Adrenal gland (tissue), 12 donors: ENCODE data around the gene UMOD. TPM values are rescaled to one million over a fixed set of nuclear protein-coding genes. Genes with fewer than 3 reads are reported as not detected.

Experiments
- DNase-seq, 7 donors: peaks; one replicate each; pipeline ENCODE4 v3.0.0-alpha.2; 2019 to 2020
- H3K27ac ChIP-seq, 5 donors: fragments of 200-600 bp; sonication (generic) in 4 of 5; 1 replicate in 3 of 5; 2 replicates in 2 of 5; pipeline versions ENCODE4 v1.5.1 to v1.8.0; 2016 to 2020; ENCODE audit warnings: mild to moderate bottlenecking in 1 of 5
- H3K27me3 ChIP-seq: fragments of 200-600 bp; 2 replicates; pipeline ENCODE4 v1.8.0; 2021
- H3K36me3 ChIP-seq, 2 donors: fragments of 200-600 bp; replicated peaks in 1 of 2; 1 replicate in 1 of 2; 2 replicates in 1 of 2; pipeline versions ENCODE4 v1.5.1 to v1.8.0; 2018 to 2022
- H3K4me1 ChIP-seq, 2 donors: fragments of 200-600 bp; replicated peaks in 1 of 2; 1 replicate in 1 of 2; 2 replicates in 1 of 2; pipeline versions ENCODE4 v1.5.1 to v1.8.0; 2018 to 2021
- H3K4me3 ChIP-seq, 4 donors: fragments of 200-600 bp; sonication (generic) in 3 of 4; one replicate each; pipeline ENCODE4 v1.5.1; 2016 to 2018
- H3K9me3 ChIP-seq, 3 donors: fragments of 200-600 bp; sonication (generic) in 1 of 3; replicated peaks in 1 of 3; 1 replicate in 2 of 3; 2 replicates in 1 of 3; pipeline versions ENCODE4 v1.5.1 to v1.8.0; 2016 to 2021
- POLR2A ChIP-seq, 2 donors: fragments of 450-650 bp; IDR thresholded peaks; one replicate each; pipeline ENCODE4 v1.6.1; 2017; ENCODE audit warnings: antibody characterized with exemption in 2 of 2, mild to moderate bottlenecking in 2 of 2, moderate library complexity in 1 of 2
- WGBS, 4 donors: extraction: QIAGEN DNeasy Blood & Tissue Kit in 2 of 4; methylation state at CpG; one replicate each; pipeline versions ENCODE4 v1.1.5 to v1.1.7; 2013 to 2017; 5-methylcytosine and 5-hydroxymethylcytosine counted together
- intact Hi-C, 2 donors: fragments of 100-400 bp; cut with DNase I; formaldehyde crosslinking; loops; one replicate each; pipeline versions ENCODE4 v1.14.1 to v1.15.0; 2022 to 2023
- polyA plus RNA-seq, 3 donors: library from polyadenylated mRNA; stranded (reverse); fragments of 200-250 nt in 2 of 3; fragments of 350-450 nt in 1 of 3; fragmentation: Illumina TruSeq in 1 of 3; extraction: RNeasy Lipid Tissue Mini Kit (QIAGEN cat#74804) in 1 of 3; gene quantifications; one replicate each; pipeline ENCODE4 v1.2.3, GENCODE V29; 2013 to 2014
- total RNA-seq, 9 donors: library from RNA; depleted of rRNA in 4 of 9; stranded (reverse); fragments of >200 nt in 4 of 9; fragments of 120-200 nt in 1 of 9; fragmentation: NEBNext Ultra II Directional in 1 of 9; extraction: Animal tissue kit (Norgen Biotek cat#: 25700) in 1 of 9; gene quantifications; one replicate each; pipeline versions ENCODE4 v1.1.0 to v1.2.4, GENCODE V29; 2013 to 2023
- TF ChIP-seq, protein P1 (sequence below), 6 experiments: fragments of 450-650 bp in 4 of 6; fragments of 200-600 bp in 2 of 6; sonication (generic) in 1 of 6; IDR thresholded peaks; 1 replicate in 5 of 6; 2 replicates in 1 of 6; pipeline versions ENCODE4 v1.5.1 to v1.8.0; 2016 to 2021; ENCODE audit warnings: antibody characterized with exemption in 6 of 6, mild to moderate bottlenecking in 2 of 6, moderate library complexity in 1 of 6
- donor health status: healthy with polysubstance abuse.
- donor health status: Bipolar disorder and iron deficiency.
- donor health status: DM: yes; HTN: yes; CAD: no.
- donor health status: DM: no; HTN: no; CAD: no.
- donor health status: DM: no; HTN: no; CAD: no.
- donor health status: DM: yes; HTN: yes; CAD: no.

UMOD gene
- total and polyA plus RNA-seq, 12 donors: not detected

DNA sequence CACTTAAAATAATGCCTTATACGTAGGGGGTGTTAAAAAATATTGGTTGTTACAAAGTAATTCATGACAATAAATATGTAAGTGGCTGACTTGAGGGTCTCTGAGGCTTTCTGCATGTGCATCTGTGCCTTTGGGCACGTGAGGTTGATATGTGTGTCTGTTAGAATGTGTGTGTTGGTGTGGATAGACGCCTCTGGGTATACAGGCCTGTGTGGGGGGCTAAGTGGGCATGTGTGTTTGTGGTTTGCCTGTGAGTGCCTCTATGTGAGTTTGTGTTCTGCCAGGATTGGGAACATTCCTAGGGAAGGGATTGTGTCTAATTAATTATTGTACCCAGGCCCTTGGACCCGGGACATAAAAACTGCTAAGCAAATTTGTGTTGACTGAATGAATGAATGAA, 44.2 kb downstream of the UMOD start:
- no peaks in the 10 kb centered on the region for H3K4me1 ChIP-seq
- WGBS, 4 donors: 74 to 89% (median 76%) methylated on average over 4 of the region's 4 CpGs
- DNase-seq: no peak
- H3K4me3 ChIP-seq: no peak overlapping the region
- intact Hi-C loops: loop anchor here in 1 of 2 donors (10.0 kb wide), 1 partner anchor 403 kb away; no protein-coding TSS in a partner anchor
- no peaks in the 10 kb centered on the region for H3K36me3 ChIP-seq
- no peaks in the 10 kb centered on the region for H3K27me3 ChIP-seq
- TF ChIP-seq, protein P1, sequence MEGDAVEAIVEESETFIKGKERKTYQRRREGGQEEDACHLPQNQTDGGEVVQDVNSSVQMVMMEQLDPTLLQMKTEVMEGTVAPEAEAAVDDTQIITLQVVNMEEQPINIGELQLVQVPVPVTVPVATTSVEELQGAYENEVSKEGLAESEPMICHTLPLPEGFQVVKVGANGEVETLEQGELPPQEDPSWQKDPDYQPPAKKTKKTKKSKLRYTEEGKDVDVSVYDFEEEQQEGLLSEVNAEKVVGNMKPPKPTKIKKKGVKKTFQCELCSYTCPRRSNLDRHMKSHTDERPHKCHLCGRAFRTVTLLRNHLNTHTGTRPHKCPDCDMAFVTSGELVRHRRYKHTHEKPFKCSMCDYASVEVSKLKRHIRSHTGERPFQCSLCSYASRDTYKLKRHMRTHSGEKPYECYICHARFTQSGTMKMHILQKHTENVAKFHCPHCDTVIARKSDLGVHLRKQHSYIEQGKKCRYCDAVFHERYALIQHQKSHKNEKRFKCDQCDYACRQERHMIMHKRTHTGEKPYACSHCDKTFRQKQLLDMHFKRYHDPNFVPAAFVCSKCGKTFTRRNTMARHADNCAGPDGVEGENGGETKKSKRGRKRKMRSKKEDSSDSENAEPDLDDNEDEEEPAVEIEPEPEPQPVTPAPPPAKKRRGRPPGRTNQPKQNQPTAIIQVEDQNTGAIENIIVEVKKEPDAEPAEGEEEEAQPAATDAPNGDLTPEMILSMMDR (IDR thresholded peaks at IDR 0.05): no peak
- TF ChIP-seq POLR2A (IDR thresholded peaks at IDR 0.05): no peak
- H3K9me3 ChIP-seq: no peaks in the 10 kb centered on the region
- no peak overlapping the region for H3K27ac ChIP-seq

DNA sequence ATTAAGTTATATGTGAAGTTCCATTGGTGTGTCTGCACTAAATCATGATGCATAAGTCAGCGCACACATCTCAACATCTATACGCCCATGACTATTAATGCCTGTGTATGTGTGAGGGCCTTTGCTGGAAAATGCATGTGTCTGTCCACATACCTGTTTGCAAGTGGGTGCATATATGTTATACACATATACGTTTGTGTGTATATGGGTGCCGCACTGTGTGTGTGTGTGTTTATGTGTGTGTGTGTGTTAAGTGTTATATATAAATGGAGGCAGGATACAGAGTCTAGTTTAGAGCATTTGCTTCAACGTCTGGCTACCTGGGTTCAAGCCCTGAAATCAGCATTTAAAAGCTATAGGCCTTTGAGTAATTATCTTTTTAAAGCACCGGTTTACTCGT, 44.7 kb downstream of the UMOD start:
- no peaks in the 10 kb centered on the region for H3K27me3 ChIP-seq
- no peak for TF ChIP-seq POLR2A (IDR thresholded peaks at IDR 0.05)
- intact Hi-C loops: loop anchor here in 1 of 2 donors (10.0 kb wide), 1 partner anchor 403 kb away; no protein-coding TSS in a partner anchor

GRCh38 chr16:20307240-20307671, 45.3 kb downstream of the UMOD start:
- no peak for TF ChIP-seq POLR2A (IDR thresholded peaks at IDR 0.05)
- TF ChIP-seq, protein P1 (IDR thresholded peaks at IDR 0.05): no peak
- H3K9me3 ChIP-seq: no peaks in the 10 kb centered on the region
- no peaks in the 10 kb centered on the region for H3K36me3 ChIP-seq
- 49 to 73% (median 52%) methylated on average over 1 of the region's 1 CpG for WGBS, 4 donors
- DNase-seq: no peak
- intact Hi-C loops: loop anchor here in 1 of 2 donors (10.0 kb wide), 1 partner anchor 402 kb away; no protein-coding TSS in a partner anchor
- no peak overlapping the region for H3K27ac ChIP-seq
- H3K4me3 ChIP-seq: no peak overlapping the region
- no peaks in the 10 kb centered on the region for H3K27me3 ChIP-seq
- H3K4me1 ChIP-seq: no peaks in the 10 kb centered on the region

More for the DNA sequence above, 44.7 kb downstream of the UMOD start:
- Histone ChIP-seq H3K36me3 (no peaks in the 10 kb centered on the region), H3K4me3 (no peak overlapping the region), H3K4me1 (no peaks in the 10 kb centered on the region), H3K27ac (no peak overlapping the region), H3K9me3 (no peaks in the 10 kb centered on the region)
- 81 to 88% (median 84%) methylated on average over 7 of the region's 7 CpGs for WGBS, 4 donors
- no peak for DNase-seq

- DNase-seq: no peak
- no peaks in the 10 kb centered on the region for H3K9me3 ChIP-seq
- WGBS, 4 donors: 52 to 60% (median 54%) methylated on average over 4 of the region's 4 CpGs
- intact Hi-C loops: loop anchor here in 1 of 2 donors (10.0 kb wide), 1 partner anchor 402 kb away; no protein-coding TSS in a partner anchor
- no peaks in the 10 kb centered on the region for H3K27me3 ChIP-seq
- no peaks in the 10 kb centered on the region for H3K36me3 ChIP-seq
- H3K4me1 ChIP-seq: no peaks in the 10 kb centered on the region
- H3K27ac ChIP-seq: no peak overlapping the region
- TF ChIP-seq, protein P1 (IDR thresholded peaks at IDR 0.05): no peak
- no peak for TF ChIP-seq POLR2A (IDR thresholded peaks at IDR 0.05)
- H3K4me3 ChIP-seq: no peak overlapping the region
Measured at GRCh38 chr16:20306401-20306800, 46.1 kb downstream of the UMOD start.

- no peak for DNase-seq
- no peak overlapping the region for H3K4me3 ChIP-seq
- WGBS, 4 donors: 50 to 69% (median 61%) methylated on average over 4 of the region's 4 CpGs
- TF ChIP-seq POLR2A (IDR thresholded peaks at IDR 0.05): no peak
- TF ChIP-seq, protein P1 (IDR thresholded peaks at IDR 0.05): no peak
- no peaks in the 10 kb centered on the region for H3K36me3 ChIP-seq
- H3K27me3 ChIP-seq: no peaks in the 10 kb centered on the region
- H3K4me1 ChIP-seq: no peaks in the 10 kb centered on the region
- no peak overlapping the region for H3K27ac ChIP-seq
- intact Hi-C loops: loop anchor here (5.0 to 10.0 kb wide), 2 partner anchors 396 to 398 kb away; no protein-coding TSS in a partner anchor
- H3K9me3 ChIP-seq: no peaks in the 10 kb centered on the region
Measured at GRCh38 chr16:20303012-20303411, 49.5 kb downstream of the UMOD start.
